Pancreas (tissue), 10 donors: ENCODE measurements around the gene SLC46A1. TPM values are rescaled to one million over a fixed set of nuclear protein-coding genes. Genes with fewer than 3 reads are reported as not detected.

Experiments used
- ATAC-seq, 4 donors: fragments of 200-7000 bp; cut with Tn5 transposase; one replicate each; pipeline versions ENCODE4 v1.8.0 to v1.9.1; 2020; ENCODE audit warnings: mild to moderate bottlenecking in 4 of 4, moderate library complexity in 4 of 4
- DNase-seq, 6 donors: peaks; one replicate each; pipeline ENCODE4 v3.0.0-alpha.2; 2020
- FAIRE-seq: peaks from 2 replicates; lab custom pipeline; 2012; peaks lifted over from hg19 to GRCh38; lab: Jason Lieb, UNC
- H3K27ac ChIP-seq, 4 donors: fragments of 200-600 bp; sonication (generic); 1 replicate in 3 of 4; 2 replicates in 1 of 4; pipeline versions ENCODE4 v1.5.0 to v1.8.0; 2020
- H3K27me3 ChIP-seq, 4 donors: fragments of 200-600 bp; one replicate each; pipeline ENCODE4 v1.8.0; 2021
- H3K36me3 ChIP-seq, 3 donors: fragments of 200-600 bp; sonication (generic) in 1 of 3; one replicate each; pipeline versions ENCODE4 v1.5.0 to v1.8.0; 2020 to 2021
- H3K4me1 ChIP-seq, 3 donors: fragments of 200-600 bp; one replicate each; pipeline ENCODE4 v1.8.0; 2021
- H3K4me3 ChIP-seq, 4 donors: fragments of 200-600 bp; sonication (generic) in 2 of 4; one replicate each; pipeline versions ENCODE4 v1.5.0 to v1.8.0; 2020 to 2021
- H3K9me3 ChIP-seq, 4 donors: fragments of 200-600 bp; one replicate each; pipeline ENCODE4 v1.8.0; 2021
- WGBS, 2 donors: extraction: QIAGEN DNeasy Blood & Tissue Kit; methylation state at CpG; one replicate each; pipeline ENCODE4 v1.1.7; 2013; 5-methylcytosine and 5-hydroxymethylcytosine counted together
- intact Hi-C, 3 donors: fragments of 100-400 bp; cut with DNase I; formaldehyde crosslinking; loops; one replicate each; pipeline versions ENCODE4 v1.11.1 to v1.14.2; 2022
- polyA plus RNA-seq, 2 donors: library from polyadenylated mRNA; stranded (reverse); fragments of 200-250 nt; gene quantifications; one replicate each; pipeline ENCODE4 v1.2.3, GENCODE V29; 2013
- total RNA-seq, 6 donors: library from RNA; stranded (reverse); fragmentation: NEBNext Ultra II Directional in 4 of 6; extraction: Animal tissue kit (Norgen Biotek cat#: 25700) in 4 of 6; gene quantifications; one replicate each; pipeline versions ENCODE4 v1.2.1 to v1.2.4, GENCODE V29; 2021 to 2023
- TF ChIP-seq, protein P1 (sequence below), 4 donors: fragments of 200-600 bp; sonication (generic) in 3 of 4; IDR thresholded peaks; one replicate each; pipeline versions ENCODE4 v1.5.0 to v1.8.0; 2021; ENCODE audit warnings: antibody characterized with exemption in 4 of 4
- donor health status: healthy with polysubstance abuse.
- donor health status: DM: no; HTN: no; CAD: no; lungs with moderate emphysema.
- donor health status: DM: no; HTN: no; CAD: no.
- donor health status: control.
- donor health status: control.
- donor health status: Bipolar disorder and iron deficiency.
- donor health status: DM: yes; HTN: yes; CAD: no.
- donor health status: DM: no; HTN: no; CAD: no.
- donor health status: DM: no; HTN: no; CAD: no.
- donor health status: DM: yes; HTN: yes; CAD: no.

SLC46A1 gene
- total and polyA plus RNA-seq, 8 donors, result 5.8 to 13.8 (median 7.3) TPM

DNA sequence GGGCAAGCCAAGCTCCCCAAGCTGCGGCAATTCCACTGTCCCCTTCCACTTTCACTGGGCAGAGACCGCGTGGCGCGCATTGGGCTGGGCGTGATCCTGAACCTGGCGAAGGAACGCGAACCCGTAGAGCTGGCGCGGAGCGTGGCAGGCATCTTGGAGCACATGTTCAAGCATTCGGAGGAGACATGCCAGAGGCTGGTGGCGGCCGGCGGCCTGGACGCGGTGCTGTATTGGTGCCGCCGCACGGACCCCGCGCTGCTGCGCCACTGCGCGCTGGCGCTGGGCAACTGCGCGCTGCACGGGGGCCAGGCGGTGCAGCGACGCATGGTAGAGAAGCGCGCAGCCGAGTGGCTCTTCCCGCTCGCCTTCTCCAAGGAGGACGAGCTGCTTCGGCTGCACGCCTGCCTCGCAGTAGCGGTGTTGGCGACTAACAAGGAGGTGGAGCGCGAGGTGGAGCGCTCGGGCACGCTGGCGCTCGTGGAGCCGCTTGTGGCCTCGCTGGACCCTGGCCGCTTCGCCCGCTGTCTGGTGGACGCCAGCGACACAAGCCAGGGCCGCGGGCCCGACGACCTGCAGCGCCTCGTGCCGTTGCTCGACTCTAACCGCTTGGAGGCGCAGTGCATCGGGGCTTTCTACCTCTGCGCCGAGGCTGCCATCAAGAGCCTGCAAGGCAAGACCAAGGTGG, 24.7 kb downstream of the SLC46A1 start:
- H3K36me3 ChIP-seq, result no peaks in the 10 kb centered on the region
- no peak overlapping the region for H3K27ac ChIP-seq
- 39 to 40% methylated on average over 69 to 72 of the region's 72 CpGs for WGBS, 2 donors
- no peaks in the 10 kb centered on the region for H3K9me3 ChIP-seq
- TF ChIP-seq, protein P1, sequence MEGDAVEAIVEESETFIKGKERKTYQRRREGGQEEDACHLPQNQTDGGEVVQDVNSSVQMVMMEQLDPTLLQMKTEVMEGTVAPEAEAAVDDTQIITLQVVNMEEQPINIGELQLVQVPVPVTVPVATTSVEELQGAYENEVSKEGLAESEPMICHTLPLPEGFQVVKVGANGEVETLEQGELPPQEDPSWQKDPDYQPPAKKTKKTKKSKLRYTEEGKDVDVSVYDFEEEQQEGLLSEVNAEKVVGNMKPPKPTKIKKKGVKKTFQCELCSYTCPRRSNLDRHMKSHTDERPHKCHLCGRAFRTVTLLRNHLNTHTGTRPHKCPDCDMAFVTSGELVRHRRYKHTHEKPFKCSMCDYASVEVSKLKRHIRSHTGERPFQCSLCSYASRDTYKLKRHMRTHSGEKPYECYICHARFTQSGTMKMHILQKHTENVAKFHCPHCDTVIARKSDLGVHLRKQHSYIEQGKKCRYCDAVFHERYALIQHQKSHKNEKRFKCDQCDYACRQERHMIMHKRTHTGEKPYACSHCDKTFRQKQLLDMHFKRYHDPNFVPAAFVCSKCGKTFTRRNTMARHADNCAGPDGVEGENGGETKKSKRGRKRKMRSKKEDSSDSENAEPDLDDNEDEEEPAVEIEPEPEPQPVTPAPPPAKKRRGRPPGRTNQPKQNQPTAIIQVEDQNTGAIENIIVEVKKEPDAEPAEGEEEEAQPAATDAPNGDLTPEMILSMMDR (IDR thresholded peaks at IDR 0.05), result no peak
- DNase-seq (no peak), ATAC-seq (no peak), FAIRE-seq (no peak)
- H3K4me1 ChIP-seq, result peaks cover 0 to 5% (median 0%) of the 10 kb centered on the region in 3 donors
- no peaks in the 10 kb centered on the region for H3K27me3 ChIP-seq
- H3K4me3 ChIP-seq, result no peak overlapping the region
- intact Hi-C loops, result no loop called here

DNA sequence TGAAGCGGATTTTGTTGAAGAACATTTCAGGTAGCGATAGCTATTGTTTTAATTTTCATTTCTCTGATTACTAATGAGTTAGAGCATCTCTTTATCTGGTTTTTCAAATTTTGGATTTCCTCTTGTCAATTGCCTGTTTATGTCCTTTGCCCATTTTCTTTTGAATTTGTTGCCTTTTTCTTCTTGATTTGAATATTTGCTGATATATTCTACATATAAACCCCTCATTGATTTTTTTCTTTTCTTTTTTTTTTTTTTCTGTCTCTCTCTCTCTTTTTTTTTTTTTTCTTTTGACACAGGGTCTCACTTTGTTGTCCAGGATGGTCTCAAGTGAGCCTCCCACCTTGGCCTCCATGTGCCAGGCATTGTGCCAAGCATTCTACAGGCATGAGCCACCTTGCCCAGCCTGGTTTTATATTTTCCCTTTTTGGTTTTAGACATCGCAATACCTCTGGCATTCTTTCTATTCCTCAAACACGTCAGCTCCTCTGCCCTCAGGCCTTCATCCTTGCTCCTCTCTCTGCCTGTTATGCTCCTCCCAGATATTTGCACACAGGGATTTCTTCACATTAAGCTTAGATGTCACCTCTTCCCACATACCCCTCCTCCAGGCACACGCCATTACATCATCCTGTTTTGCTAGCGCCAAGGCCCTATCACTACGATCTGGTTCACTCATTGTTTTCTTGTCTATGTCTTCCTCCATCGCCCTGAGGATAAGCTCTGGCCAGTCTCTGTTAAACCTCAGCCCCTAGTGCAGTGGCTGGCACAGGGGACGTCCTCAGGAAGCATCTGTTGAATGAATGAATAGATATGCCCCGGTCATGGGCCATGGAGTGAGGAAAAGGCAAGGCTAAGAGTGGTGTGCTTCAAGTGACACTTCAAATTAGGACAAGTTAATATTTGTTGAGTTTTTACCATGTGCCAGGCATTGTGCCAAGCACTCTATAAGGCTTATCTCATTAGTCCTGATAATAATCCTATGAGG, 25.9 kb downstream of the SLC46A1 start:
- DNase-seq (no peak), ATAC-seq (no peak), FAIRE-seq (no peak)
- Histone ChIP-seq H3K4me3 (no peak overlapping the region), H3K9me3 (no peaks in the 10 kb centered on the region), H3K27me3 (no peaks in the 10 kb centered on the region), H3K4me1 (peaks cover 0 to 3% (median 0%) of the 10 kb centered on the region in 3 donors), H3K27ac (no peak overlapping the region), H3K36me3 (no peaks in the 10 kb centered on the region)
- 74 to 76% methylated on average over 10 of the region's 10 CpGs for WGBS, 2 donors
- intact Hi-C loops, result no loop called here
- TF ChIP-seq, protein P1 (IDR thresholded peaks at IDR 0.05), result no peak

DNA sequence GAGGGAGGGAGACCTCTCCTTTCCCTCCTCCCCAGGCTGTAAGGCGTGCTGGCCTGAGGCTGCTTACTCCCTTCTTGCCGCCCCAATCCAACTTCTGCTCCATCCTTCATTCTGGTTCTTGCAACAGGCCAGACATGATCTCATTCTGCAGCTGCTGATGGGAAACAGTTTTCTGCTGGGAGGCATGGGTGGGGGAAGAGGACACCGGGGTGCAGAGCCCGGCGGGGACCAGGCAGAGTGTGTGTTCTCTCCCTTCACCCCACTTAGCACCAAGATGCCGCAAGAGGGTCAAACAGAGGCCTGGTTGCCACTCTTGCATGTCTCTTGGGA, 33.1 kb downstream of the SLC46A1 start:
- Histone ChIP-seq H3K4me3 (no peak overlapping the region), H3K27ac (no peak overlapping the region), H3K27me3 (no peaks in the 10 kb centered on the region), H3K4me1 (peaks cover 9 to 28% (median 13%) of the 10 kb centered on the region in 3 donors), H3K36me3 (no peaks in the 10 kb centered on the region), H3K9me3 (no peaks in the 10 kb centered on the region)
- ATAC-seq (no peak), DNase-seq (no peak), FAIRE-seq (no peak)
- intact Hi-C loops, result no loop called here
- TF ChIP-seq, protein P1 (IDR thresholded peaks at IDR 0.05), result no peak
- WGBS, 2 donors, result 94 to 97% methylated on average over 6 of the region's 6 CpGs

DNA sequence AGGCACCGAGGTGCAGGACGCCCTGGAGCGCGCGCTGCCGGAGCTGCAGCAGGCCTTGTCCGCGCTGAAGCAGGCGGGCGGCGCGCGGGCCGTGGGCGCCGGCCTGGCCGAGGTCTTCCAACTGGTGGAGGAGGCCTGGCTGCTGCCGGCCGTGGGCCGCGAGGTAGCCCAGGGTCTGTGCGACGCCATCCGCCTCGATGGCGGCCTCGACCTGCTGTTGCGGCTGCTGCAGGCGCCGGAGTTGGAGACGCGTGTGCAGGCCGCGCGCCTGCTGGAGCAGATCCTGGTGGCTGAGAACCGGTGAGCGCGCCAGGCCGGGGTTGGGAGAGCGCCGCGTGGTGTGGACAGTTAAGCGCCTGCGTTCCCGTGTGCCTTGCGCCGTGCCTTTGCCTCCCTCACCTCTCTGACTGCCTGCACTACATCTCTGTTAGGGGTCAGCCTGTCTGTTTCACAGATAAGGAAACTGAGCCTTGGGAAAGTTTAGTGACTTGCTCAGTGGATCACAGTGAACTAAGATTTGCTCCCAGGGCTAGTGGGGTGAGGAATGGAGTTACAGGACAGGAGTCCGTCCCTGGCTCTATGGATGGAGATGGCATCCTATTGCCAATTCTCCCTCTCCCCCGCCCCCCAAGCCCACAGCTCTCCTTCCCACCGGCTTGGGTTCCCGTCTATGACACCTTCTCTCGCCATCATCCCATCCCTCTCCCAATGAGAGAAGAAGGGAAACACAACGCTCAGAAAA, 33.6 kb downstream of the SLC46A1 start:
- H3K27ac ChIP-seq, result peak overlapping the region in 2 of 4 donors; percentile 18 to 37
- peak in 1 of 4 donors; percentile 8 for ATAC-seq
- TF ChIP-seq, protein P1 (IDR thresholded peaks at IDR 0.05), result no peak
- 31 to 35% methylated on average over 42 to 53 of the region's 53 CpGs for WGBS, 2 donors
- peak overlapping the region; percentile 17 to 54 (median 38) for H3K4me3 ChIP-seq
- no peaks in the 10 kb centered on the region for H3K27me3 ChIP-seq
- peaks cover 9 to 28% (median 13%) of the 10 kb centered on the region in 3 donors for H3K4me1 ChIP-seq
- H3K9me3 ChIP-seq, result no peaks in the 10 kb centered on the region
- no peaks in the 10 kb centered on the region for H3K36me3 ChIP-seq
- no peak for FAIRE-seq
- DNase-seq, result peak in 1 of 6 donors; percentile 74
- intact Hi-C loops, result no loop called here
